ENCODE data around the gene RNF213. TPM values are rescaled to one million over a fixed set of nuclear protein-coding genes. Genes with fewer than 3 reads are reported as not detected.
"Not testable (repeated sequence)": the region's sequence is repeated elsewhere in the genome, so short reads cannot be mapped to it uniquely, and the experiment has no call there.

RNF213 gene
- total RNA-seq, 1 donor from 2014 or later: 59.0 TPM

GRCh38 chr17:80295146-80295545, 34.5 kb downstream of the RNF213 start:
- no peak for DNase-seq

DNA sequence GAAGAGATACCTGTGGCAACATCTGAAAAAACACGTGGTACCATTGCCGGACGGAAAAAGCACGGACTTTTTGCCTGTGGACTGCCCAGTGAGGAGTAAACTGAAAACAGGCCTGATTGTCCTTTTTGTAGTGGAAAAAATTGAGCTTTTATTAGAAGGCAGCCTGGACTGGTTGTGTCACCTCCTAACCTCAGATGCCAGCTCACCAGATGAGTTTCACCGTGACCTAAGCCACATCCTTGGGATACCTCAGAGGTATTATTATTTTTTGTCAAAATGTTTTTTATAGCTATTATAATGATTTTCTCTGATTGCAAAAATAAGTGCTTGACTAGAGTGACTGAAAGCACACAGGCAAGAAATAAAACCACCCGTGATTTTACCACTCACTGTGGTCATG, 34.9 kb downstream of the RNF213 start:
- no peak for DNase-seq

GRCh38 chr17:80296221-80296620, 35.6 kb downstream of the RNF213 start:
- no peak for DNase-seq

GRCh38 chr17:80297996-80298560, 37.4 kb downstream of the RNF213 start:
- DNase-seq: no peak

DNA sequence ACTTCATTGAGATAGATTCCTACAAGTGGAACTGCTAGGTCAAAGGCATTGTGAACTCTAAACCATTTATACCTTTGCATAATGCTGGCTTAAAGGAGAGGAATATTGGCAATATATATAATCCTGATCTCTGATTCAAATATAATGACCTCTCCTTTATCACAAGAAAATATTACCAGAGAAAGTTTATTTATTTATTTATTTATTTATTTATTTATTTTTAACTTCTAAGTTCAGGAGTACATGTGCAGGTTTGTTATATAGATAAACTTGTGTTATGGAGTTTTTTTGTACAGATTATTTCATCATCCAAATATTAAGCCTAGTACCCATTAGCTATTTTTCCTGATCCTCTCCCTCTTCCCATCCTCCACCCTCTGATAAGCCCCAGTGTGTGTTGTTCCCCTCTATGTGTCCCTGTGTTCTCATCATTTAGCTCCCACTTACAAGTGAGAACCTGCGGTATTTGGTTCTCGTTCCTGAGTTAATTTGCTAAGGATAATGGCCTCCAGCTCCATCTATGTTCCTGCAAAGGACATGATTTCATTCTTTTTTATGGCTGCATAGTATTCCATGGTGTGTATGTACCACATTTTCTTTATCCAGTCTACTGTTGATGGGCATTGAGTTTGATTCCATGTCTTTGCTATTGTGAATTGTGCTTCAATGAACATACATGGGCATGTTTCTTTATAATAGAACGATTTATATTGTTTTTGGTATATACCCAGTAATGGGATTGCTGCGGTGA, 38.9 kb downstream of the RNF213 start:
- DNase-seq: not testable (repeated sequence)

DNA sequence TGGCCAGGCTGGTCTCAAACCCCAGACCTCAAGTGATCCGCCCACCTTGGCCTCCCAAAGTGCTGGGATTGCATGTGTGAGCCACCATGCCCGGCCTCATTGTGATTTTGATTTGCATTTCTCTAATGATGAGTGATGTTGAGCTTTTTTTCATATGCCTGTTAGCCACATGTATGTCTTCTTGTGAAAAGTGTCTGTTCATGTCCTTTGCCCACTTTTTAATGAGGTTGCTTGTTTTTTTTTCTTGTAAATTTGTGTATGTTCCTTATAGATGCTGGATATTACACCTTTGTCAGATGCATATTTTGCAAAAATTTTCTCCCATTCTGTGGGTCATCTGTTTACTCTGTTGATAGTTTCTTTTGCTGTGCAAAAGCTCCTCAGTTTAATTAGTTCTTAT, 40.1 kb downstream of the RNF213 start:
- DNase-seq: not testable (repeated sequence)

DNA sequence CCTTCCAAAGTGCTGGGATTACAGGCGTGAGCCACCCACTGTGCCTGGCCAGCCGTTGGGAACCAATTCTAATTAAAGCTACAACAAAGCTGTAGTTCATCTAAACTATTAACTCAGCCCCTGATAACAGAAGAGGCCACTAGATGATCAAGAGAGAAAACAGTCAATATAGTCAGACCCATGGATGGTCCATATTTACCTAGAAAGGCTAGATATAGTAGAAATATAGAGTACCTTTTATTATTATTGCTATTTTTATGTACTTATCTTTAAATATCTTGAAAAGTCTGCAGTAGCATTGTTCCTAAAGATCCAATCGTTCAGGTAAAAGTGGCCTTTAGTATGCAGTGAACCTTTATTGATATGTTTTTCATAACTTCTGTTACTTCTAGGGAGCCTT, 43.2 kb downstream of the RNF213 start:
- DNase-seq: no peak

DNA sequence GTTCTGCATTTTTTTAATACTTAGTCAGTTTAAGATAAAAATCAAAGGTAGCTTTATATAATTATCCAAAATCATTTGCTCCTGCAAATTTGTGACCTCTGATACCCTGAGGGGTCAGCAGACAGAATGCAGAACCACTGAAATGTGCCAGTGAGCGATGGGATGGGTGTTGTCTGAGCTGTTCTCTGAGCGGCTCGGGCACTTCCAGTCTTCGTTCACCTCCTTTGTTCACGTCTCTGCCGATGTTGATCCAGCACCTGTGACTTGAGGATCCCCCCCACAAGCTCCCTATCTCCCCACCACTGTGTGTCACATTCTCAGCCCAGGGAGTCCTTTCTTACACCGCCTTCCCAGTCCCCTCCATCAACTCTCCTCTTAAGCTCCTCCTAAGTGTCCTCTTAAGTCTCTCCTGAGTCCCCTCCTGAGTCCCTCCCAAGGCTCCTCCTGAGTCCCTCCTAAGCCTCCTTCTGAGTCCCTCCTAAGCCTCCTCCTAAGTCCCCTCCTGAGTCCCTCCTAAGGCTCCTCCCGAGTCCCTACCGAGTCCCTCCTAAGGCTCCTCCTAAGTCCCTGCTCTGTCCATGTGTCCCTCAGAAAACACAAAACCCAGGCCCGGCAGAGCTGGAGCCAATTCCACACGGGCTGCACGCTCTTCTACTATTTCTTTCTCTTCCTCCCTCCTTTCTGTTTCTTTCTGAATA, 47.5 kb downstream of the RNF213 start:
- DNase-seq: no peak

DNA sequence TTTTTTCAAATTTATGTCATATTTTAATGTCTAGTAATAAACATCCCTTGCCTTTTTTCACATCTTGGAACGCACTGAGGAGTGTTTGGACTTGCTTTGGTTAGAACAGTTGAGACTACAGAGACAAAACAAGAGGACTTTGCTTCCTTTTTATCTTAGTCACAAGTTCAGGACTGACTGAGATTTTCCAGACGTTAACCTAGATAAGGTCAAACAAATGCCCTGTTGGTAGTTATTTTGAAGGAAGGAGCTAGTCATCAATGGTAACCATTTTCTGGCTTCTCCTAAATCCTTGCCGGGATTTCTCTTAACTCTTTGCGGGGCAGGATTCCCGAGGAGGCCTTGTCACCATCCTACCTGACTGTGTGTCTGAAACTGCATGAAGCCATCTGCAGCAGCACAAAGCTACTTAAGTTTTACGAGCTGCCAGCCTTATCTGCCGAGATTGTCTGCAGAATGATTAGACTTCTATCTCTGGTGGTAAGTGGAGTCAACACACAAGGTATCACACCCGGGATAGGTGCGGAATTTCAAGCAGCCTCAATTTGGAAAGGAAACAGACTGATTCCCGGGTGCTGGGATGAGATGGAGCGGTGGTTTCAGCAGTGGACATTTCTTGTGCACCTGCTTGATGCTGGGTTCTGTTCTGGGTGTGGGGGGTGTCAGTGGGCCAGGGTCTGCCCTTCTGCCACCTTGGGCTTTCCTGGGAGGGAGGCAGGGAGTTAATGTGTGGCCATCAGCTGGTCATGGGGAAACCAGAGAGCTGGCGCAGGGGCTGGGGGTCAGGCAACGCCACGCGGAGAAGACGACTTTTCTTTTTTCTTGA, 48.3 kb downstream of the RNF213 start:
- no peak for DNase-seq

GRCh38 chr17:80311216-80311827, 50.7 kb downstream of the RNF213 start:
- no peak for DNase-seq

DNA sequence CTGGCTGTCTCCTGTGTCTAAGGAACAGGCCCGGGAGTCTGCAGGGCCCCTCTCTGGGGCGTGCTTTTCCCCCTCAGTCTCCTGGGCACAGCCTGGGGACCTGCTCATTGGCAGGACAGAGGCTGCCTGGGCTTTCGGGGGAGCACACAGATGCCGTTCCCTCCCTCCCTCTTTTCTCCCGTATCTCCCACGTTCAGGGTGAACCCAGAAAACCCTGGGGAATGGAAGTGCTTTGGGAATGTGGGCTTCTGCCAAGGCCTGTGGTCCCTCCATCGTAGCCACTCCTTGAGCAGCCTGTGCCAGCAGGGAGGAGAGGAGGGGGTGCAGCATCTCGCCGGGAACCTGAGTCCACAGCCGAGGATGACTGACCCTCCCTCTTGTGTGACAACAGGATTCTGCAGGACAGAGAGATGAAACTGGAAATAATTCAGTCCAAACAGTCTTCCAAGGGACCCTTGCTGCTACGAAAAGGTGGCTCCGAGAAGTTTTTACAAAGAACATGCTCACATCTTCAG, 52.0 kb downstream of the RNF213 start:
- DNase-seq: no peak

DNA sequence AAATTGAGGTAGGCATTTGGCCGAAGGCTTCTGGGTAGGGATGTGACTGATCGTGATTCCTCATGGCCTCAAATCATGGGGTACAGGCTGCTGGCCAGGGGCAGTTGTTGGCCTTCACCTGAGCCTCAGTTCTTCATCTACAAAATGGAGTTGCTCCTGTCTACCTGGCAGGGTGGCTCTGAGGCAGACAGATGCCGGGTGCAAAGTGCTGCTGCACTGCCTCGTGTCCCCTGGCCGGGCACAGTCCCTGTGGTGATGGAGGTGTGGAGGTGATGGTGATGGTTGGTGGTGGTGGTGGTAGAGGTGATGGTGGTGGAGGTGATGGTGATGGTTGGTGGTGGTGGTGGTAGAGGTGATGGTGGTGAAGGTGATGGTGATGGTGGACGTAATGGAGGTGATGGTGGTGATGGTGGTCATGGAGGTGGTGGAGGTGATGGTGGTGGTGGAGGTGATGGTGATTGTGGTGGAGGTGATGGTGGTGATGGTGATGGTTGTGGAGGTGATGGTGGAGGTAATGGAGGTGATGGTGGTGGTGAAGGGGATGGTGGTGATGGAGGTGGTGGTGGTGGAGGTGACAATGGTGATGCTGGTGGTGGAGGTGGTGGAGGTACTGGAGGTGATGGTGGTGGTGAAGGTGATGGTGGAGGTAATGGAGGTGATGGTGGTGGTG, 52.6 kb downstream of the RNF213 start:
- no peak for DNase-seq

- not testable (repeated sequence) for DNase-seq
Measured at GRCh38 chr17:80313946-80314345, 53.3 kb downstream of the RNF213 start.

- no peak for DNase-seq
Measured at GRCh38 chr17:80315517-80316182, 55.0 kb downstream of the RNF213 start.

DNA sequence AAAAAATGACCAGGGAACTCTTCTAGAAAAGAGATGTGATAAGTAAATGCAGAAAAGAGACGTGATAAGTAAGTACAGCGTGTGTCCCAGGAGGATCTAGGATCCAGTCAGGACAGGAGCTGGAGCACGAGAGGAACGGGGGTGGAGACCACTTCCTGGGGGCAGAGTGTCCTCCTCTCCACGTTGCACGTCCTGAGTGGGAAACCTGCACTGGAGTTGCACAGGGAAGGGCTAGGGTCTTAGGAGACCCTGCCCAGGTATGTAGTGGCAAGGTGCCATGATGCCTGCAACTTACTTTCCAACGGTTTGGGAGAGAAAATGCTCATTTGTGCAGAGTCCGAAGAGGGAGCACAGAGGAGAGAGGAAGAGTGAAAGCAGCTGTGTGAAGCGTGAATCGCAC, 55.8 kb downstream of the RNF213 start:
- no peak for DNase-seq

DNA sequence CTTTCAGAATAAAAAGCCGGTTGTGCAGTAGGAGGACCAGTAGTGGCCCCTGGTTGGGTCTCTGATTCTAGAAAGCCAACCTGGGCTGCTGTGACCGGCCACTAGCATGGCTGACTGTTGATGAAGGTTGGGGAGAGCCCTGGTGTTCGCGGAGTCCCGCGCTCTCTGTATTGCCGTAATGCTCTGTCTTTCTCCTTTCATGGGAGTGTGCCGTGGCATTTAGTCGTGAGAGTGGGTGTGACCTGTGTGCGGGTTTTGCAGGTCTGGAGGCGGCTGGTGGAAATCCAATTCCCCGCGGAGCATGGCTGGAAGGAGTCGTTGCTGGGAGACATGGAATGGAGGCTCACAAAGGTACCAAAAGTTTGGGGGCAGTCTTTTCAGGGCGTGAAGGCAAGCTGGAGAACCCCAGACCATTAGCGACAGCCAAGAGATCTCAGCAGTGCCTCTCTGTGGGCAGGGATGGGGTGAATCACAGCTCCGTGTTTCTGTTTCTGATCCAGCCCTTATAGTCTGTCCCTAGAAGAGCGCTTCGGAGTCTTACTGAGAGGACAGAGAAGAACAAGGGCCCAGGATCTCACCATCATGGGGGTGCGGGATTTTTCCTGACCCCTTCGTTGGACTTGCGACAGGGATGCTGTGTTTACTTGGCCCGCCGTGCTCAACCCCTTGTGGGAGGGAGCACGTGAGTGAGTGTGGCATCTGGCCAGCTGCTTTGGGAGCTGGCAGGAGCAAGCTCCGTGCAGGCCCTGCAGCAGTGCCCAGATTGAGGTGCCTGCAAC, 56.5 kb downstream of the RNF213 start:
- DNase-seq: no peak

DNA sequence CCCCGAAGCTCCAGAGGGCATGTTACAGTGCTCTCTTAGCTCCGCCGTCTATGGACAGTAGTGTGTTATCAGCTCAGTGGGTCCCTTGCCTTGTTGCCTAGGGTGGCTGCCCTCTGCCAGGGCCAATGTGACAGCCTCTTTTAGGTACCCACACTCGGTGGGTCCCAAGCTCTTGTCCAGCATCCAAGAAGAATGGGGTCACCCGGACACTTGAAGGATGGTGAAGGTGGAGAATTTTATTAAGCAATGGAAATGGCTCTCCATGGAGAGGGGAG, 57.0 kb downstream of the RNF213 start:
- DNase-seq: no peak

DNA sequence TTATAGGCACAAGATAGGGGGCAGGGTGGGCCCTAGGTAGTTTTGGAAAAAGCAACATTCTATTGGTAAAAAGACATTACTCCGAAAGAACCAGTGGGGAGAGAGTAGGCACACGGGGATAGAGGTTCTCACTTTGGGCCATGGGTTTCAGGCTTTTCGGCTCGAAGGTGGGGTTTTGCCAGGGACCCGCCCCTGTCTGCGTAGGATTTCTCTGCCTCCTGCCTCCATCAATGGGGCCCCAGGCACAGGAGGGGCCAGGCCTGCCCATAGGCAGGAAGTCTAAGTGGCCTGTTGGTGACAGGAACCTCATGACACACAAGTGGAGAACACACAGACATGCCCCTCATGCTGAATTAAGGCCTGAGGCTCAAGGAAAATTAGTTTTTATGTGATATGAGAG, 57.5 kb downstream of the RNF213 start:
- no peak for DNase-seq

DNA sequence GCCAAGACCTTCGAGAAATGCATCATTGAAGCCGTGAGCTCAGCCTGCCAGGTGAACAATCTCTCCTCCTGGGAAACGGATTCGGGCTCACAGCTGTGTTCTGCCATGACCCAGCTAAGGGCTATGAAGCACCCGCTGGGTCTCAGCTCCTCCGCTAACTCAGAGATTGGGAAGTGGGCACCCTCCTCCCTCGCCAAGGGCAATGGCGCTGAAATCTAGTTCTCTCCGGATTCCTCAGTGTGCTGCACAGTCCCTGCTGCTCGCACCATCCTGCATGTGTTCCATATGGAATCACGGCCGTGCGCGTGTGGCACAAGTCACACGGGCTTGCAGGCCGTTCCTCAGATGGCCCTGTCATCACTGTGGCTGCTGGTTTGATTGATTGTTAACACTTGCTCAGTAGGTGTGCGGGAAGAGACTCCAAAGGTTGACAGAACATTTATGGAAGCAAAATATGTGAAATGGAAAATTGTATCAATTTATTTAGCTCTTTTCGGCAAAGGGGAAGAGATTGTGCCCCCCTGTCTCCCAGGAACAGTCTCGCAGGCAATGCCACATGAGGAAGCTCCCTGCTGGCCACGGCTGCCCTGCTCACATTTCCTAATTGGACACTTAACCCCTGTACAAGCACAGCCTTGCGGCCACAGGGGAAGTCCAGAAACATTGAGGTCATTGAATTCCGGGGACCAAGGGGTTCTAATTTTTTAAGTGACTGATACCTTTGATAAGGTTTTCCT, 58.8 kb downstream of the RNF213 start:
- DNase-seq: no peak

DNA sequence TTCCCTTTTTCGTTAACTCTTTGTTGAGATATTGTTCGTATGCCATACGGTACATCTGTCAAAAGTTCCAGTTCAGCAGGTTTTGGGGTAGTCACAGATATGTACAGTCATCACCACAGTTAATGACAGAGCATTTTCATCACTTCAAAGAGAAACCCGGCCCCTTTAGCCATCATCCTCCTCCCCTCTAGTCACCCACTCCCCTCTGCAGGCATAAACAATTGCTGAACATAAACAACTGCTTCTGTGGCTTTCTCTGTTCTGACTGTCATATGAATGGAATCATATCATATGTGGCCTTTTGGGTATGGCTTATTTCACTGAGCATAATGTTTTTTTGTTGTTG, 59.3 kb downstream of the RNF213 start:
- no peak for DNase-seq
